SK-N-SH treated with all-trans-retinoic acid at 6 μM for 48 hours (cell line): ENCODE data around the gene POGK.

Experiments used
- ATAC-seq: fragments of 200-7000 bp; cut with Tn5 transposase; 3 replicates; pipeline ENCODE4 v1.9.1; 2020; ENCODE audit warnings: mild to moderate bottlenecking, moderate library complexity
- ARNTL ChIP-seq: fragments of 450-650 bp; formaldehyde crosslinking; IDR thresholded peaks from 2 replicates; pipeline ENCODE4 v1.5.0; 2020; ENCODE audit warnings: low read depth, mild to moderate bottlenecking, moderate library complexity, borderline replicate concordance
- BACH2 ChIP-seq: fragments of 250-450 bp; sonication (Bioruptor Pico); IDR thresholded peaks from 2 replicates; pipeline ENCODE4 v1.9.0; 2021; ENCODE audit warnings: mild to moderate bottlenecking, borderline replicate concordance
- CSDC2 ChIP-seq: fragments of 250-450 bp; sonication (Bioruptor Pico); IDR thresholded peaks from 2 replicates; pipeline ENCODE4 v1.5.0; 2020; ENCODE audit warnings: mild to moderate bottlenecking, moderate library complexity
- ESRRG ChIP-seq: fragments of 250-450 bp; sonication (Bioruptor Pico); IDR thresholded peaks from 2 replicates; pipeline ENCODE4 v1.6.1; 2021; ENCODE audit warnings: mild to moderate bottlenecking
- GLIS3 ChIP-seq: fragments of 250-450 bp; sonication (Bioruptor Pico); IDR thresholded peaks from 2 replicates; pipeline ENCODE4 v1.5.0; 2020; ENCODE audit warnings: mild to moderate bottlenecking, moderate library complexity
- ISL1 ChIP-seq: fragments of 250-450 bp; sonication (Bioruptor Pico); IDR thresholded peaks from 2 replicates; pipeline ENCODE4 v2.1.2; 2022; ENCODE audit warnings: mild to moderate bottlenecking, moderate library complexity
- OSR1 ChIP-seq: fragments of 250-450 bp; sonication (Bioruptor Pico); IDR thresholded peaks from 2 replicates; pipeline ENCODE4 v1.8.0; 2022; ENCODE audit warnings: moderate library complexity, mild to moderate bottlenecking, inconsistent platforms
- PPARA ChIP-seq: fragments of 250-450 bp; sonication (Bioruptor Pico); IDR thresholded peaks from 2 replicates; pipeline ENCODE4 v1.5.0; 2020; ENCODE audit warnings: mild to moderate bottlenecking, borderline replicate concordance
- RARB ChIP-seq: fragments of 250-450 bp; sonication (Bioruptor Pico); IDR thresholded peaks from 2 replicates; pipeline ENCODE4 v1.8.0; 2021; ENCODE audit warnings: mild to moderate bottlenecking, moderate library complexity
- SNAI2 ChIP-seq: fragments of 250-450 bp; sonication (Bioruptor Pico); IDR thresholded peaks from 2 replicates; pipeline ENCODE4 v1.5.0; 2020; ENCODE audit warnings: mild to moderate bottlenecking, moderate library complexity
- TCF4 ChIP-seq: fragments of 250-450 bp; sonication (Bioruptor Pico); IDR thresholded peaks from 2 replicates; pipeline ENCODE4 v1.8.0; 2021; ENCODE audit warnings: mild to moderate bottlenecking, moderate library complexity, borderline replicate concordance
- TOX ChIP-seq: fragments of 250-450 bp; sonication (Bioruptor Pico); IDR thresholded peaks from 2 replicates; pipeline ENCODE4 v1.8.0; 2021; ENCODE audit warnings: mild to moderate bottlenecking, moderate library complexity, borderline replicate concordance
- ZC3H10 ChIP-seq: fragments of 250-450 bp; sonication (Bioruptor Pico); IDR thresholded peaks from 2 replicates; pipeline ENCODE4 v1.5.1; 2021; ENCODE audit warnings: mild to moderate bottlenecking, moderate library complexity
- ZFP3 ChIP-seq: fragments of 250-450 bp; sonication (Bioruptor Pico); IDR thresholded peaks from 2 replicates; pipeline ENCODE4 v1.5.0; 2020; ENCODE audit warnings: mild to moderate bottlenecking, moderate library complexity
- ZFP30 ChIP-seq: fragments of 450-650 bp; formaldehyde crosslinking; IDR thresholded peaks from 2 replicates; pipeline ENCODE4 v1.5.0; 2022; ENCODE audit warnings: mild to moderate bottlenecking, moderate library complexity
- ZNF565 ChIP-seq: fragments of 450-650 bp; formaldehyde crosslinking; conservative IDR thresholded peaks from 2 replicates; pipeline ENCODE4 v1.5.0; 2020; ENCODE audit warnings: low read depth, mild to moderate bottlenecking, moderate library complexity
- ZNF70 ChIP-seq: fragments of 450-650 bp; formaldehyde crosslinking; IDR thresholded peaks from 2 replicates; pipeline ENCODE4 v1.5.0; 2020; ENCODE audit warnings: mild to moderate bottlenecking, moderate library complexity
- ZNF8 ChIP-seq: fragments of 450-650 bp; formaldehyde crosslinking; IDR thresholded peaks from 2 replicates; pipeline ENCODE4 v1.5.0; 2020; ENCODE audit warnings: mild to moderate bottlenecking, moderate library complexity
- TF ChIP-seq, protein P1 (sequence below): fragments of 250-450 bp; sonication (Bioruptor Pico); IDR thresholded peaks from 2 replicates; pipeline ENCODE4 v1.5.1; 2021; ENCODE audit warnings: mild to moderate bottlenecking, moderate library complexity
- TF ChIP-seq, protein P2 (sequence below): fragments of 250-450 bp; sonication (Bioruptor Pico); IDR thresholded peaks from 2 replicates; pipeline ENCODE4 v1.5.1; 2020; ENCODE audit warnings: low read depth, mild to moderate bottlenecking, moderate library complexity
- TF ChIP-seq, protein P3 (sequence below): fragments of 250-450 bp; sonication (Bioruptor Pico); IDR thresholded peaks from 2 replicates; pipeline ENCODE4 v1.5.0; 2020; ENCODE audit warnings: mild to moderate bottlenecking, moderate library complexity
- TF ChIP-seq, protein P4 (sequence below): fragments of 250-450 bp; sonication (Bioruptor Pico); IDR thresholded peaks from 2 replicates; pipeline ENCODE4 v1.8.0; 2020; ENCODE audit warnings: mild to moderate bottlenecking, moderate library complexity, borderline replicate concordance

POGK gene

DNA sequence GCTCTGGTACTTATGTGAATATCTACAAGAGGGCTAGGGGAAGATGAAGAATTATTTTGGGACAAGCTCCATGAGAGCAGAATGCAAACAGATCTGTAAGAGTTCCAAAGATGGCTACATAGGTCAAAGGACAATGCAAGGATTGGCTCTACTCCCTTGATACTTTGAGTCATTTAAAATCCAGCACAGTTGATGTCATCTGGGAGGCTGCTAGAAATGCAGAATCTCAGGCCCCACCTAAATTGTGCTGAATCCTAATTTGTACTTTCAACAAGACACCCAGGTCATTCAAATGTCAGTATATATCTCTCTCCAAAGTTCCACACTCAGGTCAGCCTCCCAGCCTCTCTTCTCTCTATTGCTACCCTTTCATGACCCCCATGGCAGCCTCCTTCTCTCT is 60.5 kb downstream of the POGK start:
- no peak for ATAC-seq
- no peak for TF ChIP-seq ZNF8 (CRISPR knock-in tag)
- TF ChIP-seq ARNTL (CRISPR knock-in tag), result no peak
- no peak for TF ChIP-seq TOX
- TF ChIP-seq ZNF70 (CRISPR knock-in tag), result no peak

DNA sequence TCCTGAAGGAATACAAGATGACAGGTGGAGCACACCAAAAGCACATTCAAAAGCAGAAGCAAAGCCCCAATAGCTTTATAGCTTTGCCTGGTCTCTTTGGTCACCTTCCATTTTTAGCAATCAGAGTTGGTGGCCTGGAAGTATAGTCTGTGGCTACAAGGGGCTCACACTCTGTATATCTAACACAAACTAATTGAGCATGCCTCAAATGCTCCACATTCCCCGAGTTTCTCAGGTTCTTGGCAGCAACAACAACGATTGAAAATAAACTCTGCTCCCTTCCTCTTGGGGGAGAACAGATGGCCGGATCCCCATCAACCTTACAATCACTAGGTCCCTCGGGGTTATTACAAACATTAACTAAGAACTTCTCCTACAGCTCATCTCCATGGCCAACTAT is 61.7 kb downstream of the POGK start:
- no peak for ATAC-seq
- TF ChIP-seq TCF4 (CRISPR knock-in tag), result no peak
- no peak for TF ChIP-seq CSDC2
- no peak for TF ChIP-seq TOX
- TF ChIP-seq, protein P1, sequence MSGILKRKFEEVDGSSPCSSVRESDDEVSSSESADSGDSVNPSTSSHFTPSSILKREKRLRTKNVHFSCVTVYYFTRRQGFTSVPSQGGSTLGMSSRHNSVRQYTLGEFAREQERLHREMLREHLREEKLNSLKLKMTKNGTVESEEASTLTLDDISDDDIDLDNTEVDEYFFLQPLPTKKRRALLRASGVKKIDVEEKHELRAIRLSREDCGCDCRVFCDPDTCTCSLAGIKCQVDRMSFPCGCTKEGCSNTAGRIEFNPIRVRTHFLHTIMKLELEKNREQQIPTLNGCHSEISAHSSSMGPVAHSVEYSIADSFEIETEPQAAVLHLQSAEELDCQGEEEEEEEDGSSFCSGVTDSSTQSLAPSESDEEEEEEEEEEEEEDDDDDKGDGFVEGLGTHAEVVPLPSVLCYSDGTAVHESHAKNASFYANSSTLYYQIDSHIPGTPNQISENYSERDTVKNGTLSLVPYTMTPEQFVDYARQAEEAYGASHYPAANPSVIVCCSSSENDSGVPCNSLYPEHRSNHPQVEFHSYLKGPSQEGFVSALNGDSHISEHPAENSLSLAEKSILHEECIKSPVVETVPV (CRISPR knock-in tag), result no peak
- no peak for TF ChIP-seq ZC3H10
- TF ChIP-seq ZNF565, result no peak
- no peak for TF ChIP-seq ARNTL (CRISPR knock-in tag)
- TF ChIP-seq ZFP30 (CRISPR knock-in tag), result no peak
- no peak for TF ChIP-seq BACH2
- TF ChIP-seq, protein P2, sequence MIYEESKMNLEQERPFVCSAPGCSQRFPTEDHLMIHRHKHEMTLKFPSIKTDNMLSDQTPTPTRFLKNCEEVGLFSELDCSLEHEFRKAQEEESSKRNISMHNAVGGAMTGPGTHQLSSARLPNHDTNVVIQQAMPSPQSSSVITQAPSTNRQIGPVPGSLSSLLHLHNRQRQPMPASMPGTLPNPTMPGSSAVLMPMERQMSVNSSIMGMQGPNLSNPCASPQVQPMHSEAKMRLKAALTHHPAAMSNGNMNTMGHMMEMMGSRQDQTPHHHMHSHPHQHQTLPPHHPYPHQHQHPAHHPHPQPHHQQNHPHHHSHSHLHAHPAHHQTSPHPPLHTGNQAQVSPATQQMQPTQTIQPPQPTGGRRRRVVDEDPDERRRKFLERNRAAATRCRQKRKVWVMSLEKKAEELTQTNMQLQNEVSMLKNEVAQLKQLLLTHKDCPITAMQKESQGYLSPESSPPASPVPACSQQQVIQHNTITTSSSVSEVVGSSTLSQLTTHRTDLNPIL (CRISPR knock-in tag), result no peak
- TF ChIP-seq ISL1, result no peak
- TF ChIP-seq ZFP3 (CRISPR knock-in tag), result no peak
- no peak for TF ChIP-seq OSR1 (CRISPR knock-in tag)

DNA sequence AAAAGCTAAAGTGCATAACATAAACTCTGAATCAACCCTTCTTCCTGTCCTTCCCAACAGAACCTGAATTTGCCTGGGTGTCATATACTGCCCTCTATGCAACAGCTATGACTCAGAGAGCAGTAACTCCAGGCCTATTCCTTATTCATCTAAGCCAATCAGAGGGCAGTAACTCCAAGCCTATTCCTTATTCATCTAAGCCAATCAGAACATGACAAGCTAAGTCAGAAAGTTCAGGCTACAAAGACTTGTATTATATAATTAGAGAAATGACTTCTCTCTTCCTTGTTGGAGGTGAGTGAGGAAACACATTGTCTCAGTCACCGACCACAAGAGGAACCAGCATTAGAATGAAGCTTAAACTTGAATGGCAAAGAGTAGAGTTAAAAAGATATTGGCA is 63.0 kb downstream of the POGK start:
- ATAC-seq, result peak; percentile 79
- TF ChIP-seq BACH2, result no peak
- no peak for TF ChIP-seq ZNF70 (CRISPR knock-in tag)
- no peak for TF ChIP-seq PPARA (CRISPR knock-in tag)
- TF ChIP-seq ESRRG (CRISPR knock-in tag), result no peak
- TF ChIP-seq ZNF8 (CRISPR knock-in tag), result no peak
- TF ChIP-seq, protein P3, sequence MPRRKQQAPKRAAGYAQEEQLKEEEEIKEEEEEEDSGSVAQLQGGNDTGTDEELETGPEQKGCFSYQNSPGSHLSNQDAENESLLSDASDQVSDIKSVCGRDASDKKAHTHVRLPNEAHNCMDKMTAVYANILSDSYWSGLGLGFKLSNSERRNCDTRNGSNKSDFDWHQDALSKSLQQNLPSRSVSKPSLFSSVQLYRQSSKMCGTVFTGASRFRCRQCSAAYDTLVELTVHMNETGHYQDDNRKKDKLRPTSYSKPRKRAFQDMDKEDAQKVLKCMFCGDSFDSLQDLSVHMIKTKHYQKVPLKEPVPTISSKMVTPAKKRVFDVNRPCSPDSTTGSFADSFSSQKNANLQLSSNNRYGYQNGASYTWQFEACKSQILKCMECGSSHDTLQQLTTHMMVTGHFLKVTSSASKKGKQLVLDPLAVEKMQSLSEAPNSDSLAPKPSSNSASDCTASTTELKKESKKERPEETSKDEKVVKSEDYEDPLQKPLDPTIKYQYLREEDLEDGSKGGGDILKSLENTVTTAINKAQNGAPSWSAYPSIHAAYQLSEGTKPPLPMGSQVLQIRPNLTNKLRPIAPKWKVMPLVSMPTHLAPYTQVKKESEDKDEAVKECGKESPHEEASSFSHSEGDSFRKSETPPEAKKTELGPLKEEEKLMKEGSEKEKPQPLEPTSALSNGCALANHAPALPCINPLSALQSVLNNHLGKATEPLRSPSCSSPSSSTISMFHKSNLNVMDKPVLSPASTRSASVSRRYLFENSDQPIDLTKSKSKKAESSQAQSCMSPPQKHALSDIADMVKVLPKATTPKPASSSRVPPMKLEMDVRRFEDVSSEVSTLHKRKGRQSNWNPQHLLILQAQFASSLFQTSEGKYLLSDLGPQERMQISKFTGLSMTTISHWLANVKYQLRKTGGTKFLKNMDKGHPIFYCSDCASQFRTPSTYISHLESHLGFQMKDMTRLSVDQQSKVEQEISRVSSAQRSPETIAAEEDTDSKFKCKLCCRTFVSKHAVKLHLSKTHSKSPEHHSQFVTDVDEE (CRISPR knock-in tag), result no peak
- TF ChIP-seq ARNTL (CRISPR knock-in tag), result no peak
- TF ChIP-seq, protein P2 (CRISPR knock-in tag), result no peak
- TF ChIP-seq GLIS3, result no peak
- no peak for TF ChIP-seq ZFP3 (CRISPR knock-in tag)
- TF ChIP-seq RARB (CRISPR knock-in tag), result no peak
- TF ChIP-seq SNAI2 (CRISPR knock-in tag), result no peak

DNA sequence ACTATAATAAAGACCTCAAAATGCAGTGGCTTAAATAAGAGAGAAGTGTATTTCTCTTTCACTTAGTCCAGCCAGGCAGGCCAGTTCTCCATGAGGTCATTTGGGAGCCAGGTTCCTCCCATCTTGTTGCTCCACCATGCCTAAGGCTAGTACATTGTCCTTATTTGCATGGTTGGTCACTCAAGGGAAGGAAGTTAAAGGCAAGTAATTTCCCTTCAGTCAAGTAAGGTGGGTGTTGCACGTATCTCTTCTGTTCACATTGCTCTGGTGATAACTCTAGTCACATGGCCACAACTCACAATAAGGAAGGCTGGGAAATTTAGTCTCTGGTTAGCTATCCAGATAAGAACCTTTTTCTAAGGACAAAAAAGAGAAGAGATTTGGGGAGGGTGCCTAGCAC is 64.0 kb downstream of the POGK start:
- no peak for ATAC-seq
- TF ChIP-seq, protein P1 (CRISPR knock-in tag), result no peak
- TF ChIP-seq TCF4 (CRISPR knock-in tag), result no peak
- no peak for TF ChIP-seq ZNF565
- no peak for TF ChIP-seq ARNTL (CRISPR knock-in tag)
- no peak for TF ChIP-seq BACH2
- TF ChIP-seq, protein P4, sequence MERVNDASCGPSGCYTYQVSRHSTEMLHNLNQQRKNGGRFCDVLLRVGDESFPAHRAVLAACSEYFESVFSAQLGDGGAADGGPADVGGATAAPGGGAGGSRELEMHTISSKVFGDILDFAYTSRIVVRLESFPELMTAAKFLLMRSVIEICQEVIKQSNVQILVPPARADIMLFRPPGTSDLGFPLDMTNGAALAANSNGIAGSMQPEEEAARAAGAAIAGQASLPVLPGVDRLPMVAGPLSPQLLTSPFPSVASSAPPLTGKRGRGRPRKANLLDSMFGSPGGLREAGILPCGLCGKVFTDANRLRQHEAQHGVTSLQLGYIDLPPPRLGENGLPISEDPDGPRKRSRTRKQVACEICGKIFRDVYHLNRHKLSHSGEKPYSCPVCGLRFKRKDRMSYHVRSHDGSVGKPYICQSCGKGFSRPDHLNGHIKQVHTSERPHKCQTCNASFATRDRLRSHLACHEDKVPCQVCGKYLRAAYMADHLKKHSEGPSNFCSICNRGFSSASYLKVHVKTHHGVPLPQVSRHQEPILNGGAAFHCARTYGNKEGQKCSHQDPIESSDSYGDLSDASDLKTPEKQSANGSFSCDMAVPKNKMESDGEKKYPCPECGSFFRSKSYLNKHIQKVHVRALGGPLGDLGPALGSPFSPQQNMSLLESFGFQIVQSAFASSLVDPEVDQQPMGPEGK (CRISPR knock-in tag), result no peak
- TF ChIP-seq, all 23 proteins: peak for 0
